ENCODE results near the gene FBXW8.

DNA sequence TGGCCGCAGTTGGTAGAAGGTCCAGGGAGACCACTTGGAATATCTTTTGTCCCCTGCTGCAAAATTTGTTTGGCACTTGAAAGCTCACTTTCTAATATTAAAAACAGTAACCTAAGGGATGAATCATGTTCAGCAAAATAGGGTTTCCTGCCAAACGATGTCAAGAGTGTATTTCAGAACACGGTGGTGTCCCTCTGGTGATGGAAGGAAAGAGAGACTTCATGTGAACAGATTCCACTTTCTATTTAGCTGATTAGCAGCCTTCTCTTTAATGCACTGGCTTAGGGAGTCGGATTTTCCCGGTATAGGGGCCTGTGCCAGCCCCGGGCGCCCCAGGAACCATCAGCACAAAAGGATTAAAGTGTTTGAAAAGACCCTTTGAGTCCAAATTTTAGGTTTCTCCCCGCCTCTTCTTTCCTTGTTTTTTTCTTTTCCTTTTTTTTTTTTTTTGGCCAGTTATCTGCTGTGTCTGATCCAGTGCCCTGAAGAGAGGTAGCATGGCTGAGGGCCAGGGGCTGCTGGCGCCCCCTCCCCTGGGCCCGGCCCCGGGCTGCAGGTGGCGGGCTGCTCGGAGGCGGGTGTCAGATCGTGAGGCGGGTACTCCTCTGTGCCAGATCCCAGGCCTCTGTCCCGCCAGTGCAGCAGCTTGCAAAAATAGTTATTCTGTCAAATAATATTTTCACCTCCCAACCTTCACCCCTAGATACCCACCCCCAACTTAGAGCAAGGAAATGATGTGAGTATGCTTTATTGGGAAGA lies 100.1 kb downstream of the FBXW8 start:
- no peak for TF ChIP-seq CTCF (IDR thresholded peaks at IDR 0.05 in 4 of 5, conservative IDR thresholded peaks at IDR 0.05 in 1 of 5)
- TF ChIP-seq POLR2A (IDR thresholded peaks at IDR 0.05): no peak
